Activated naive CD8-positive, alpha-beta T cell (primary cell): ENCODE results near the gene HDGF.

Experiments used
- H3K27ac Mint-ChIP-seq: one replicate; pipeline ENCODE4 v1.8.0; 2021; ENCODE audit warnings: mixed read lengths
- H3K27me3 Mint-ChIP-seq: one replicate; pipeline ENCODE4 v1.8.0; 2021; ENCODE audit warnings: mixed read lengths
- H3K36me3 Mint-ChIP-seq: one replicate; pipeline ENCODE4 v1.8.0; 2021; ENCODE audit warnings: mixed read lengths
- H3K4me1 Mint-ChIP-seq: one replicate; pipeline ENCODE4 v1.8.0; 2021; ENCODE audit warnings: low read depth, mixed read lengths
- H3K4me3 Mint-ChIP-seq: one replicate; pipeline ENCODE4 v1.8.0; 2021; ENCODE audit warnings: mild to moderate bottlenecking, mixed read lengths
- H3K9me3 Mint-ChIP-seq: one replicate; pipeline ENCODE4 v1.8.0; 2021; ENCODE audit warnings: low read depth, mixed read lengths

The HDGF gene

GRCh38 chr1:156727492-156727891, 24.0 kb downstream of the HDGF start:
- H3K4me3 Mint-ChIP-seq: no peak overlapping the region
- H3K27me3 Mint-ChIP-seq: no peaks in the 10 kb centered on the region
- peak overlapping the region; percentile 99 for H3K27ac Mint-ChIP-seq
- H3K36me3 Mint-ChIP-seq: peaks cover 9% of the 10 kb centered on the region
- H3K9me3 Mint-ChIP-seq: no peaks in the 10 kb centered on the region
- H3K4me1 Mint-ChIP-seq: peaks cover 39% of the 10 kb centered on the region

DNA sequence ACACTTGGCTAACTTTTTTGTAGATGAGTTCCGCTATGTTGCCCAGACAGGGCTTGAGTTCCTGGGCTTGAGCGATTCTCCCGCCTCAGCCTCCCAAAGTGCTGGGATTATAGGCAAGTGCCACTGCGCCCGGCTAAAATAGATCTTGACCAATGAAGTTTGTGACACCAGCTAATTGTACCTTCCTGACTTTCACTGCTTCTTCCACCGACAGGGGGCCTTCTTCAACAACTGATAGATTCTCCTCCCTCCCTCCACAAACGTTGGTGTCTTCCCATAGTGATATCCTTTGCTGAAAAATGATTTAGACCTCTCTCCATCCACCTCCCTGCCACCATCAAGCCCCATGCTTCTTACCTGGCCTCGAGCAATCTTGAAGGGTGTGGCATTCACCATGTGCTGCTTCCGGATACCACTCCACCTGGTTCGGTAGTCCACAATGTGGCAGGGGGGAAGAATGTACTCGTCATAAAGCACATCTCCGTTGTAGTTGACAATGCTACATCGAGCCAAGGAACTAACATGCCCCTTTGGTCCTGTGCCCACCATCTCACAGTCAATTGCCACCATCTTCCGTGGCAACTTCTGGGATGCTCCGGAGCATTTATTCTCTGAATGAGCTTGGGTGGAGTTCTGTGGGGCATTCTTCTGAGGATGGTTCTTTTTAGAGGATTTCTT, 24.8 kb downstream of the HDGF start:
- Mint-ChIP-seq H3K27ac (no peak overlapping the region), H3K27me3 (no peaks in the 10 kb centered on the region), H3K9me3 (no peaks in the 10 kb centered on the region)

GRCh38 chr1:156725683-156726280, 25.7 kb downstream of the HDGF start:
- no peak overlapping the region for H3K4me3 Mint-ChIP-seq
- H3K27ac Mint-ChIP-seq: no peak overlapping the region
- H3K27me3 Mint-ChIP-seq: no peaks in the 10 kb centered on the region
- no peaks in the 10 kb centered on the region for H3K9me3 Mint-ChIP-seq
- H3K4me1 Mint-ChIP-seq: peaks cover 38% of the 10 kb centered on the region
- peaks cover 9% of the 10 kb centered on the region for H3K36me3 Mint-ChIP-seq

More for the DNA sequence above, 24.8 kb downstream of the HDGF start:
- Mint-ChIP-seq H3K4me1 (peaks cover 39% of the 10 kb centered on the region), H3K36me3 (peaks cover 9% of the 10 kb centered on the region), H3K4me3 (no peak overlapping the region)

GRCh38 chr1:156721535-156721934, 29.9 kb downstream of the HDGF start:
- H3K27me3 Mint-ChIP-seq: no peaks in the 10 kb centered on the region
- H3K27ac Mint-ChIP-seq: no peak overlapping the region
- H3K4me1 Mint-ChIP-seq: peaks cover 20% of the 10 kb centered on the region
- H3K36me3 Mint-ChIP-seq: peaks cover 9% of the 10 kb centered on the region
- no peak overlapping the region for H3K4me3 Mint-ChIP-seq
- H3K9me3 Mint-ChIP-seq: no peaks in the 10 kb centered on the region

DNA sequence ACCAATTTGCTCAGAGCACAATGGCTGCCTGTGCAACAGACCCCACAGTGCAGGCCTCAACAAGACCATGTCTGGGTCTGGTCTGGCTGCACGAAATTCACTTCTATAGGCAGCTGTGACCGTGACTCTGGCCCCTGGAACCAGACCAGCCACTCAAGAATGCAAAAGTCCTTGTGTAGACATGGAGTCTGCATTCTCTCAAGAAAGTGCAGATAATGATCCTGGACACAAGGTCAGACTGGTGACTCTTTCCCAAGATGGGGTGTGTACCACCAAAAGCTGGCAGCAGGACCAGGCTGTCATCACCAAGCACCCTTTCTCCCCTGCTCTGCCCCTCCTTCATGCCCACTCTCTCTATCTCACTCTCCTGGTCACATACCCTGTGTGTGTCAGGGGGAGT, 30.3 kb downstream of the HDGF start:
- Mint-ChIP-seq H3K36me3 (peaks cover 9% of the 10 kb centered on the region), H3K27me3 (no peaks in the 10 kb centered on the region), H3K4me3 (no peak overlapping the region), H3K4me1 (peaks cover 20% of the 10 kb centered on the region), H3K27ac (no peak overlapping the region), H3K9me3 (no peaks in the 10 kb centered on the region)

DNA sequence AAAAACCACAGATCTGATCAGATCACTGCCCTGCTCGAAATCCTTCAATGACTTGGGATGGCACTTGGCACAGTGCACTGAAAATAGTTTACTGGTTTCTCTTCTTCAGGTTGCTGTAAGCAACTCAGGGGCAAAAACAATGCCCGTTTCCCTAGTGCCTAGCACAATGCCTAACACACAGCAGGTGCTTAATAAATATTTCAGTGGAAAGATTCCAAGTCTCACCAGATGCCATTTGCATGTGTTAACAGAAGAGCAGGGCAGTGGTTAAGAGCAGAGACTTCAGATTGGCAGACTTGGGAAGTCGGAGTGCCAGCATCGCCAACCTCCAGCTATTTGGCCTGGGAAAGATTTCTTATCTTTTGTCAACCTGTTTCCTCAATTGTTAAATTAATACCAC, 34.1 kb downstream of the HDGF start:
- H3K4me3 Mint-ChIP-seq: no peak overlapping the region
- no peaks in the 10 kb centered on the region for H3K27me3 Mint-ChIP-seq
- H3K36me3 Mint-ChIP-seq: peaks cover 10% of the 10 kb centered on the region
- no peak overlapping the region for H3K27ac Mint-ChIP-seq
- H3K4me1 Mint-ChIP-seq: peaks cover 2% of the 10 kb centered on the region
- H3K9me3 Mint-ChIP-seq: no peaks in the 10 kb centered on the region

DNA sequence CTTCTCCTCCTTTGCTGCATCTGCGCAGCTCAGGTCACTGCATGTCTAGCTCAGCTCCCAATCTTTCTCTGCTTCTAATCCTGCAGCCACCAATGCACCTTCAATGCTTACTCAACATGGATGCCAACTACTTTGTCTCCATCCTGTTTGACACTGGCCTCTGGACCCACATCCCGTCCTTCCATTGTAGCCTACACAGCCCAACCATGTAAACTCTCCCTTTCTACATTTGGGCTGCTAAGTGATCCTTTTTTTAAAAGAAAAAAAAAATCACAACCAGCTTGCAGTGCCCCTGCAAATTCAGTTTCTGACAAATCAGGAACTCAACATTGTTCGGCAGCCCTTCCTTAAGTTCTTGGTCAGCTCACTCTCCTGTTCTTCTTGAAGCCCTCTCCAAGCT, 36.6 kb downstream of the HDGF start:
- Mint-ChIP-seq H3K4me1 (peaks cover under 1% of the 10 kb centered on the region), H3K36me3 (peaks cover 10% of the 10 kb centered on the region), H3K27me3 (no peaks in the 10 kb centered on the region), H3K27ac (no peak overlapping the region), H3K9me3 (no peaks in the 10 kb centered on the region), H3K4me3 (no peak overlapping the region)

DNA sequence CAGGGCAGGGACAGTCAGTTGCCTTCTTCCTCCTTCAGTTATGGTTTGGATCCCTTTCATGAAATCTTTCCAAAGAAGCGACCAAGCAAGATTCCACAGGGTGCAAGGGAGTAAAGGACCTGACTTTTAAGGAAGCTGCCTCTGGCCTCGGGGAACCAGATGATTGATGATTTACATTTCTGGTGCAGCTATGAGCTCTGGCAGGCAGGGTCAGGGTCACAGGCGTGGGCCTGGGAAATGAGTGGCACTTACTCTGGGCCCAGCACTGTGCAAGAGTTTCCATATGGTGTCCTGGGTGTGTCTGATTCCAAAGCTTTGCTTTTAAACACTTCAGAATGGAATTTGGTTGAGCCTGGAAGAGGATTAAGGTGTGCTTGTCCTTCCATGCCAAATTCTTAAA, 38.8 kb downstream of the HDGF start:
- Mint-ChIP-seq H3K27ac (no peak overlapping the region), H3K36me3 (peaks cover 10% of the 10 kb centered on the region), H3K9me3 (no peaks in the 10 kb centered on the region), H3K27me3 (no peaks in the 10 kb centered on the region), H3K4me3 (no peak overlapping the region), H3K4me1 (peaks cover under 1% of the 10 kb centered on the region)

DNA sequence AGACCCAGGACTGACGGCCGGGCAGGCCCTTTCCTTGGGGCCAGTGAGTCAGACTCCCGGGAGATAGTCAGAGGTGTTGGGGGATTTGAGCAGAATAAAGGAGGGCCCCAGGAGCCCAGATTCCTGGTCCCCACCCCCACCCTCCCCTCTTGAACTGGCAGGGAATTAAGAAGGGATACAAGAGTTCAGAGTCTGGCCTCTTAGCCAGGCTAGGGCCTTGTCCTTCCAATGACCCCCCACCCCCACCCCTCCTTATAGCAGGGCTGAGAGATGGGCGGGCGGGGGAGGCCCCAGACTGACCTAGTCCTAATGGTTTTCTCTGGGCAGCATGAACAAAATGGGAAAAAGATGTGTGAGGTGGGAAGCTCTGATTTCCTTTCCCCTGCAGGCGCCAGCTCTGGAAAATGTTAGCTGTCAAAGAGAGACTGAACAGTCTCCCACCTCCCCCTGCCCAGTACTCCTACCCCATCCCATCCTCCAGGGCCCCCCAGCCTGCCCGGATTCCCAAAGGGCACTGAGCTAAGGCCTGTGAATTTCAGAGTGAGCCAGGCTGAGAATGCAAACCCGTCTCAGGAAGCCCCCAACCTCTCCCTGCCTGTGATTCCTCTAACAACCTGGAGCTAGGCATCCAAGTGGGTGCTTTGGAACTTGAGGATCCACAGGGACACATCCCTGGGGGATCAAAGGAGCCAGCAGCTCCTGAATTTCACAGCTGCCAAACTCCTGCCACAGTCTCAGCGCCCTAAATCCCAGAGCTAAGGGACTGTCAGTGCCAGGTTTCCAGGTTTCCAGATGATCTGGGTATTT, 40.3 kb downstream of the HDGF start:
- Mint-ChIP-seq H3K4me3 (no peak overlapping the region), H3K9me3 (no peaks in the 10 kb centered on the region), H3K4me1 (peaks cover 10% of the 10 kb centered on the region), H3K27me3 (no peaks in the 10 kb centered on the region), H3K36me3 (peaks cover 10% of the 10 kb centered on the region), H3K27ac (no peak overlapping the region)

DNA sequence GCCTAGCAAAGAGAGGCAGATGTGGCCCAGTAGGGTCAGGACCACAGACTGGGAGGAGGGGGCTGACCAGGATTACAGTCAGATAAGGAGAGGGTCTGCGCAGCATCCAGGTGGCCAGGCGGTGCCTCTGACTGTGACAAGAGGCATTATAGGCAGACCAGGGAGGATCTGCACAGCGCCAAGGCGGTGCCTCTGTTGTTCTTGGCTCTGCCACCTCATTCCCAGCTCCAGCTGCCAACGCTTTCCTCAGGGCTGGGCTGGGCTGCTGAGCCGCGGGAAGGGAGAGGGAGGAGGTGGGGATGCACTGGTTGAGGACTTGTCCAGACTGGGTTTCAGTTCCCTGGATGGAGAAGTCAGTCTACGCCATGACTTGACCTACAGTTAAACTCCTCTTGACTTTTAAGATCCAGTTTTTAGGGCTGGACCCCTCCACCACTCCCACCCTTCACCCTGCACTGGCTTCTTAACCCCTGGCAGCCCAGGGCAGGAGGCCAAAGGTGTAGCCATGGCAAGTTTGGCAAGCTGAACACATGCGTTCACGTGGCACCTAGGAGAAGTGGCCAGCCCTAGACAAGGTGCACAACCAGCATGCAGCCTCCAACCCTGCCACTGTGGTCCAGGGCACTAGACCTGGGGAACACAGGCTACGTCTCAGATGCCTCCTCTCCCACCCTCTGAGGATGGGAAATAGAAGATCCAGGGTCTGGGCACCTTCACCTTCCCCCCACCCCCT, 41.6 kb downstream of the HDGF start:
- no peak overlapping the region for H3K4me3 Mint-ChIP-seq
- H3K27me3 Mint-ChIP-seq: no peaks in the 10 kb centered on the region
- peaks cover 20% of the 10 kb centered on the region for H3K4me1 Mint-ChIP-seq
- H3K27ac Mint-ChIP-seq: no peak overlapping the region
- no peaks in the 10 kb centered on the region for H3K9me3 Mint-ChIP-seq
- H3K36me3 Mint-ChIP-seq: peaks cover 3% of the 10 kb centered on the region

DNA sequence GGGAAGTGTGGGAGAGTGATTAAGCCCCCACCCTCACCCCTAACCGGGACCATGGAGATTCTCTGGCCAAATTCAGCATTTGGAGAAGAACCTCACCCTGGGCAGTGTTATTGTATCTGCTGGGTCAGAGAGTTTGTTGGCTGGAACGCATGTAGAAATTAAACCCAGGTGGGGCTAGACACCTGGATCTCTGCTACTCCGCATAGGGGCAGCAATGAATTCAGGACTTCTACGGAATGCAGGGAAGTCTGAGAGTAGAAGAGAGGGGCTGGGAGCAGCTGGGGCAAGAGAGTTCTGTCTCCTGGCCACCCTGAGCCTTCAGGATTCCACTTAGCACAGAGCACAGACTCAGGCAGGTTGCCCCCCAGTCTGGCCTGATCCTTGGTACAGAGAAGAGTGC, 42.4 kb downstream of the HDGF start:
- H3K27ac Mint-ChIP-seq: no peak overlapping the region
- H3K4me3 Mint-ChIP-seq: no peak overlapping the region
- no peaks in the 10 kb centered on the region for H3K36me3 Mint-ChIP-seq
- peaks cover 25% of the 10 kb centered on the region for H3K4me1 Mint-ChIP-seq
- H3K9me3 Mint-ChIP-seq: no peaks in the 10 kb centered on the region
- no peaks in the 10 kb centered on the region for H3K27me3 Mint-ChIP-seq

- Mint-ChIP-seq H3K4me1 (peaks cover 25% of the 10 kb centered on the region), H3K27me3 (no peaks in the 10 kb centered on the region), H3K27ac (peak overlapping the region; percentile 50), H3K36me3 (no peaks in the 10 kb centered on the region), H3K4me3 (no peak overlapping the region), H3K9me3 (no peaks in the 10 kb centered on the region)
Observed at GRCh38 chr1:156708218-156708661, 43.2 kb downstream of the HDGF start.

- H3K27ac Mint-ChIP-seq: peak overlapping the region; percentile 50
- no peaks in the 10 kb centered on the region for H3K36me3 Mint-ChIP-seq
- peaks cover 25% of the 10 kb centered on the region for H3K4me1 Mint-ChIP-seq
- no peaks in the 10 kb centered on the region for H3K27me3 Mint-ChIP-seq
- H3K4me3 Mint-ChIP-seq: peak overlapping the region; percentile 59
- no peaks in the 10 kb centered on the region for H3K9me3 Mint-ChIP-seq
Observed at GRCh38 chr1:156707417-156708217, 43.9 kb downstream of the HDGF start.
